Upper lobe of left lung (tissue), 6 donors: ENCODE results near the gene CACNB3. TPM values are rescaled to one million over a fixed set of nuclear protein-coding genes. Genes with fewer than 3 reads are reported as not detected.
A peak's percentile ranks its signal among the peaks of the same experiment; 100 is the strongest.

Source experiments
- ATAC-seq, 2 donors: fragments of 200-7000 bp; cut with Tn5 transposase; one replicate each; pipeline ENCODE4 v1.9.1; 2022; ENCODE audit warnings: mild to moderate bottlenecking in 2 of 2, moderate library complexity in 2 of 2; ENCODE audit not compliant: low FRiP score in 2 of 2
- DNase-seq, 2 donors: peaks; one replicate each; pipeline ENCODE4 v3.0.0-alpha.2; 2019 to 2020
- H3K27ac ChIP-seq, 4 donors: fragments of 200-600 bp; sonication (generic); one replicate each; pipeline ENCODE4 v1.5.1; 2016 to 2019
- H3K27me3 ChIP-seq, 4 donors: fragments of 200-600 bp; sonication (generic); one replicate each; pipeline ENCODE4 v1.5.1; 2017 to 2019
- H3K36me3 ChIP-seq, 4 donors: fragments of 200-600 bp; sonication (generic); one replicate each; pipeline ENCODE4 v1.5.1; 2016 to 2019
- H3K4me1 ChIP-seq, 4 donors: fragments of 200-600 bp; sonication (generic); one replicate each; pipeline ENCODE4 v1.5.1; 2018 to 2019
- H3K4me3 ChIP-seq, 4 donors: fragments of 200-600 bp; sonication (generic); one replicate each; pipeline ENCODE4 v1.5.1; 2017 to 2019; ENCODE audit warnings: mild to moderate bottlenecking in 2 of 4, moderate library complexity in 1 of 4
- H3K9me3 ChIP-seq, 4 donors: fragments of 200-600 bp; sonication (generic); one replicate each; pipeline ENCODE4 v1.5.1; 2018 to 2019
- CTCF ChIP-seq, 6 experiments: fragments of 450-650 bp in 4 of 6; fragments of 200-600 bp in 2 of 6; sonication (generic) in 2 of 6; IDR thresholded peaks; one replicate each; pipeline ENCODE4 v1.5.1; 2016 to 2019; ENCODE audit warnings: antibody characterized with exemption in 6 of 6
- EP300 ChIP-seq, 4 donors: sonication (generic); formaldehyde crosslinking; IDR thresholded peaks; one replicate each; pipeline ENCODE4 v1.5.1; 2017; ENCODE audit warnings: antibody characterized with exemption in 4 of 4, control low read depth in 2 of 4
- POLR2A ChIP-seq, 4 donors: fragments of 450-650 bp; IDR thresholded peaks; one replicate each; pipeline ENCODE4 v1.5.1; 2016 to 2017; ENCODE audit warnings: antibody characterized with exemption in 4 of 4, mild to moderate bottlenecking in 2 of 4
- POLR2AphosphoS5 ChIP-seq, 2 donors: sonication (generic); formaldehyde crosslinking; IDR thresholded peaks; one replicate each; pipeline ENCODE4 v1.5.1; 2017; ENCODE audit warnings: antibody characterized with exemption in 2 of 2
- WGBS, 2 donors: methylation state at CpG; one replicate each; pipeline ENCODE4 v1.1.5; 2017 to 2018; 5-methylcytosine and 5-hydroxymethylcytosine counted together
- total RNA-seq, 6 donors: library from RNA; depleted of rRNA in 4 of 6; stranded (reverse); fragments of >200 nt in 4 of 6; gene quantifications; one replicate each; pipeline versions ENCODE4 v1.1.0 to v1.2.1, GENCODE V29; 2016 to 2021
- donor health status: DM: no; HTN: no; CAD: no; lungs with moderate emphysema.
- donor health status: DM: no; HTN: yes; CAD: no; lungs with severe emphysema.

Gene CACNB3
- total RNA-seq, 6 donors from 2014 or later = 9.1 to 21.2 (median 14.3) TPM

DNA sequence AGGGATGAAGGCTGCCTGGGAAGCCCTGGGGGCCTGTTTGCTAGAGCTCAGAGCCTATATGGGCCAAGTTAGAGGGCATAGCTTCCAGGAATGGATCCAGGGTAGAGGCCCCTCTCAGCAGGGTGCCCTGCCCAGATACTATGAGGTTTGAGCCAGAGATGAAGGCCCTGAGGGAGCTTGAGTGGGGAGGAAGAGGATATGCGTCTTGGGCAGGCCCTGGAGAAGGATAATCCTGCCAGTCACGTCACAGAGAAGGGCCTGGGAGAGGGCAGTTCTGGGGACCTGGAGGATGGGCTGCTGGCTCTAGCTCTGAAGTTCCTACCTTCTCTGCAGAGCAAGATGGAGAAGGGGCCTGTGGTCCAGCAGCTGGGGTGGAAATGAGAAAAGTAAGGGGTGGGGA lies 5.9 kb upstream of the CACNB3 start:
- no peaks in the 10 kb centered on the region for H3K36me3 ChIP-seq
- H3K27ac ChIP-seq = peak overlapping the region in 1 of 4 donors; percentile 19
- H3K4me1 ChIP-seq = peaks cover 9 to 34% (median 20%) of the 10 kb centered on the region in 4 donors
- no peaks in the 10 kb centered on the region for H3K9me3 ChIP-seq
- TF ChIP-seq POLR2AphosphoS5 (IDR thresholded peaks at IDR 0.05) (no peak), EP300 (IDR thresholded peaks at IDR 0.05) (no peak), CTCF (IDR thresholded peaks at IDR 0.05) (no peak), POLR2A (IDR thresholded peaks at IDR 0.05) (no peak)
- DNase-seq (no peak), ATAC-seq (no peak)
- no peak overlapping the region for H3K4me3 ChIP-seq
- no peaks in the 10 kb centered on the region for H3K27me3 ChIP-seq
- 67 to 70% methylated on average over 2 of the region's 2 CpGs for WGBS, 2 donors

GRCh38 chr12:48813465-48814261 lies 4.6 kb upstream of the CACNB3 start:
- Histone ChIP-seq H3K4me3 (peak overlapping the region; percentile 43 to 80 (median 76)), H3K4me1 (peaks cover 14 to 46% (median 30%) of the 10 kb centered on the region in 4 donors), H3K36me3 (no peaks in the 10 kb centered on the region), H3K27me3 (peaks cover 0 to 3% (median 0%) of the 10 kb centered on the region in 4 donors), H3K27ac (peak overlapping the region; percentile 78 to 88 (median 80)), H3K9me3 (no peaks in the 10 kb centered on the region)
- DNase-seq (no peak), ATAC-seq (peak in 1 of 2 donors; percentile 0)
- TF ChIP-seq POLR2AphosphoS5 (IDR thresholded peaks at IDR 0.05) (no peak), EP300 (IDR thresholded peaks at IDR 0.05) (no peak), POLR2A (IDR thresholded peaks at IDR 0.05) (no peak), CTCF (IDR thresholded peaks at IDR 0.05) (no peak)
- 31 to 34% methylated on average over 18 of the region's 18 CpGs for WGBS, 2 donors

DNA sequence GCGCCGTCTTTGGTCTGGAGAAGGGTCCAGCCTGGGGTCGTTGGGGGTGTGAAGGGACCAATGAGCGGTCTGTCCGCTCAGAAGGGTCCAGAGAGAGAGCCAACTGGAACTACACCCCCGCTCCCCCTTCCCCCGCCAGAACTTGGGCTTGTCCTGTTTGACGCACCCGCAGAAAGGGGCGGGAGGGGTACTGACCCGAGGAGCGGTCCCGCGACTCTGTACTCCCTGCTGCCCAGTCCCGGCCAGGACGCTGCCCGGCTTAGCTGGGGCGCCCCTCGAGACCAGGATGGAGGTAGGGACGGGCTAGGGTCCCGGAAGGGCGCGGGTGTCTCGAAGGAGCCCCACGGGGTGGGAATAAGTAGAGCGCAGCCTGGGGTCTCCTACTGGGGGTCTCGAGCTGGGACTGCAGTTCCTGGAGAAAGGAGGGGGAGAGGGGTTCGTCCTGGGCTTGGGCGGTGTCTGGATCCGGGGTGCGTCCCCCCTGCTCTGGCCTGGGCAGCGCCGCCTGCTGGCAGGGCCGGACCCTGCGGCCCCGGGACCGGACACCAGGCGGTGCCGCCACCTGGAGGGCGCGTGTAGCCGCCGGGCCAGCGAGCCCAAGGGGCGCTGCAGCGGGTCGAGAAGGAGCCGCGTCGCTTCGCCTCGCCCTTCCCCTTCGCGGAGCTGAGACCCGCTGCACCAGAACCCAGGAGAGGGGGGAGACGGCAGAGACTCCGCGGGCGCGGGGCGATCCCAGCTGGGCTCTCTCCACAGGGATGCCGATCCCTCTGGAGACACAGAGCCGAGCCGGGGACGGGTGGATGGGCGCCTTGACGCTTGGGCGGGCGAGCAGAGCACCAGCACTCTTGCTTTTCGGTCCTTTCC lies 3.8 kb upstream of the CACNB3 start:
- 1 to 8% methylated on average over 4 to 29 of the region's 70 CpGs for WGBS, 2 donors
- H3K4me1 ChIP-seq = peaks cover 16 to 52% (median 35%) of the 10 kb centered on the region in 4 donors

More for the DNA sequence above, 3.8 kb upstream of the CACNB3 start:
- peaks cover 0 to 5% (median 0%) of the 10 kb centered on the region in 4 donors for H3K27me3 ChIP-seq
- peak overlapping the region; percentile 78 to 88 (median 80) for H3K27ac ChIP-seq
- DNase-seq = peak; percentile 90 to 98
- H3K4me3 ChIP-seq = peak overlapping the region; percentile 43 to 80 (median 76)
- ATAC-seq = peak; percentile 94 to 95
- H3K9me3 ChIP-seq = no peaks in the 10 kb centered on the region
- TF ChIP-seq EP300 (IDR thresholded peaks at IDR 0.05) (no peak), POLR2AphosphoS5 (IDR thresholded peaks at IDR 0.05) (peak; percentile 18 to 60), POLR2A (IDR thresholded peaks at IDR 0.05) (peak in 3 of 4 donors; percentile 17 to 43 (median 35)), CTCF (IDR thresholded peaks at IDR 0.05) (peak; percentile 99 to 100 (median 100))
- no peaks in the 10 kb centered on the region for H3K36me3 ChIP-seq
